GM12874 (cell line): ENCODE measurements around the gene GLOD5.

Experiments
- TF ChIP-seq, protein P1 (sequence below): IDR thresholded peaks from 2 replicates; pipeline ENCODE4 v1.5.1; 2011; ENCODE audit warnings: low read depth, mild to moderate bottlenecking, control low read depth, low read length, moderate library complexity; ENCODE audit not compliant: insufficient read depth

Gene GLOD5

DNA sequence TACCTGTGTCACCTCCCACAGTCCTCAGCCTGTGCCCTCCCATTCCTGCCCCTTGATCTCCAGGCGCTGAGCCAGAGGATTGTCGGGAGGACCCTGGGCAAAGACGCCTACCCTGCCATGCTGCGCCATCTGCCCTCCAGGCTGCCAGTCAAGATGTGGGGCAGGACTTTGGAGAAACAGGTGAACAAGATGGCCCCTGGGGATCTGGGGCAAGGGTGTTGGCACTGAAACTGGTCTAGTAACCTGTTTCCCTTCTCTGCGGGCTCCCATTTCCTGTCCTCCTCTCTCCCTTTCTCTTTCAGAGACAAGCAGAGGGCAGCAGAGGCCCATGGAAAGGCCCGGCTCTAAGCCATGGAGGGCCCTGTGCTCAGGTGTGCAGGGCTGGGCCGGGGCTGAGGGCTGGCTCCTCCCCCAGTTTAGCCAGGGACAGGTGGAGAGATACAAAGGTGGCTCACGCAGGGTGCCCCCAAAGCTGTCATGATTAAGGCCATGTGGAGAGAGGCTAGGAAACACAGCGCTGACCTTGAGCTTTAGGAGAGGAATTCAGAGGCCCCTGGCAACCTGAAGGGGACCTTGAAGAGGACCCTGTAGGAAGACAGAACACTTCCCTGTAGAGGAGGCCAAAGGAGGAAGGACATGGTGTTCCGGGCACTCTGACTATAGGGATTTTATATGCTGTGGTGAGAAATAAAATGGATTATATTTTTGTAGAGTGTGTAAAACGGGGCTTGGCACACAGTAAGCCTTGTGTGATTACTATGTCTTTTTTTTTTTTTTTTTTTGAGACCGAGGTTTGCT is at the start of gene GLOD5:
TSS of gene GLOD5 (plus strand) at position 74 of the 798 bp plus-strand sequence. CDS start at position 118, 44 bp downstream.
- TF ChIP-seq, protein P1, sequence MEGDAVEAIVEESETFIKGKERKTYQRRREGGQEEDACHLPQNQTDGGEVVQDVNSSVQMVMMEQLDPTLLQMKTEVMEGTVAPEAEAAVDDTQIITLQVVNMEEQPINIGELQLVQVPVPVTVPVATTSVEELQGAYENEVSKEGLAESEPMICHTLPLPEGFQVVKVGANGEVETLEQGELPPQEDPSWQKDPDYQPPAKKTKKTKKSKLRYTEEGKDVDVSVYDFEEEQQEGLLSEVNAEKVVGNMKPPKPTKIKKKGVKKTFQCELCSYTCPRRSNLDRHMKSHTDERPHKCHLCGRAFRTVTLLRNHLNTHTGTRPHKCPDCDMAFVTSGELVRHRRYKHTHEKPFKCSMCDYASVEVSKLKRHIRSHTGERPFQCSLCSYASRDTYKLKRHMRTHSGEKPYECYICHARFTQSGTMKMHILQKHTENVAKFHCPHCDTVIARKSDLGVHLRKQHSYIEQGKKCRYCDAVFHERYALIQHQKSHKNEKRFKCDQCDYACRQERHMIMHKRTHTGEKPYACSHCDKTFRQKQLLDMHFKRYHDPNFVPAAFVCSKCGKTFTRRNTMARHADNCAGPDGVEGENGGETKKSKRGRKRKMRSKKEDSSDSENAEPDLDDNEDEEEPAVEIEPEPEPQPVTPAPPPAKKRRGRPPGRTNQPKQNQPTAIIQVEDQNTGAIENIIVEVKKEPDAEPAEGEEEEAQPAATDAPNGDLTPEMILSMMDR = no peak

DNA sequence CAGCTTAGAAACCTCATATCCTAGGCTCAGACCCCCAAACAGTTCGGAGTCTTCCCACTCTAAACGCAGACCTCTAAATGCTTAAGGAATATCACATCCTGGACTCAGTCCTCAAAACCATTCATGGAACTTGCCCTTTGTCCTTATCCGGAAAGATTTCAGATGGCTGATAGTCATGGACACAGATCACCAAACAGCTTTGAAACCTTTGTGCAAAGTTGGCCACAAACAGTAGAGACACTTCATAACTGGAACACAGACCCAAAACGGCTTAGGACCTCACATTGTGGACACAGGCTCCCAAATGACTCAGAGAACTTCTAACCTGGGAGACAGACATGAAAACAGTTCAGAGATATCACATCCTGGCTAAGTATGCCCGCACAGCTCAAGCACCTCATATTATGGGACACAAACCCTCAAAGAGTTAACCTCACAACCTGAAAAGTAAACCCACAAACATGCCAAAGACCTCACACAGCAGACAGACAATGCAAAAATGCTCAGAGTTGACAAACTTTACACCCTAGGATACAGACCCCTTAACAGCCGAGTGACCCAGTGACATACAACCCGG is 49.5 kb upstream of the GLOD5 start:
- TF ChIP-seq, protein P1 = no peak

DNA sequence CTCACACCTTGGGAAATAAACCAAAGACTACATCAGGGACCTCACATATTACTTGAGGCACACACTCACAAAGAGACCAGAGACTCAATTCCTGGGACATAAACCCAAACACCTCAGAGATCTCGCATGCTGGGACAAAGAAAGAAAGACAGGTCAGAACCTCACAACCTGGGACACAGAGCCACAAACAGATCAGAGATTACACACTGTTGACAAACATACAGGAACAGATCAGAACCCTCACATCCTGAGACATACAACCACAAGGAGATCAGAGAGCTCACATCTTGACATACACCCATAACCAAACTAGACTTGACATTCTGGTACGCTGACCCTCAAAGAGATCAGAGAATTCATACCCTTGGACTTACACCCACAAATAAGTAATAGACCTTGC is 47.7 kb upstream of the GLOD5 start:
- TF ChIP-seq, protein P1 = no peak

DNA sequence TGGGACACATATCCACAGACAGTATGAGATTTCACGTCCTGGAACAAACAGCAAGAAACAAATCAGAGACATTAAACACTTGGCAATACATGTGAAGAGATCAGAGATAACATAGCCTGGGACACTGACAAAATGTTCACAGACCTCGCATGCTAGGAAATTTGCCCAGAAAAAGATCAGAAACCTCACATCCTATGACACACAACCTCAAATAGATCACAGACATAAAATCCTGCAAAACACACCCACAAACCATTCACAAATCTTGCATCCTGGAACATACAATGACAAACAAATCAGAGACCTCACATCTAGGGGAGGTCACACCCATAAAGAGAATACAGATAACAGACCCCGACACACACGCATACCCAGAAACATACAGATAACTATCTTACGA is 47.0 kb upstream of the GLOD5 start:
- TF ChIP-seq, protein P1 = no peak

DNA sequence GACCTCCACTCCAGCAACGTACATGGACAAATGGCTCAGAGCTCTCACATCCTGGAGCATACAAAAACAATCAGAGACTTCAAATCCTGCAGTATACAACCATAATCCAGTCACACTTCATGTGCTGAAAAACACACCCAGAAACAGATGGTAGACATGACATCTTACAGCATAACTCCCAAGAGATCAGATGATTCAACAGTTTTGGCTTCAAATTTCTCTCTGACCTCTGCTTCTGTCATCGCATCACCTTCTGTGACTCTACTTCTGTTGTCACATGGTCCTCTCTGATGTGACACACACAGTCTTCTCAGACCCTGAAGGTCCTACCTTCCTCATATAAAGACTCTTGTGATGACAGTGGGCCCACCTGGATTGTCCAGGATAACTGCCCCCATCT is 46.5 kb upstream of the GLOD5 start:
- TF ChIP-seq, protein P1 = no peak

DNA sequence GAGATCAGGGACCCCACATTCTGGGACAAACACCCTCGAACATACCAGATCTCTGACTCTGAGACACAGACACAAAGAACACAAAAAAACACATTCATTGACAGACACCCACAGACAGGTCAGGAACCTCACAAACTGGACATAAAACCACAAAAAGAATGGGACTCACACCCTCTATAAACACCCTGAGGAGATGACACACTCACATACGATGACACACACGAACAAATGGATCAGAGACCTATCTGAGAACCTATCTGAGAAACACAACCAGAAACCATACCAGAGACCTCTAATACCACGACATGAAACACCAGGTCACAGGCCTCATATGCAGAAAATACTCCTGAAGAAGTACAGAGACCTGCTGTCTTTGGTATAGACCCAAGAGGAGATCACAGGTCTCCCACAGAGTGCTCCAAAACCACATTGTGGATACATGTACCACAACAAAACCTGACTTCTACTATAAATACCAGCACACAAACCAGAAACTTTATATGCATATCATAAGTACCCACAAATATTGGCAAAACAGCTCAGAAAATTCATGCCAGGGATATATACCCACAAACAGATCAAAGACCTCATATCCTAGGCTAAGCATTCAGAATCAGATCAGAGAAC is 45.6 kb upstream of the GLOD5 start:
- TF ChIP-seq, protein P1 = no peak

DNA sequence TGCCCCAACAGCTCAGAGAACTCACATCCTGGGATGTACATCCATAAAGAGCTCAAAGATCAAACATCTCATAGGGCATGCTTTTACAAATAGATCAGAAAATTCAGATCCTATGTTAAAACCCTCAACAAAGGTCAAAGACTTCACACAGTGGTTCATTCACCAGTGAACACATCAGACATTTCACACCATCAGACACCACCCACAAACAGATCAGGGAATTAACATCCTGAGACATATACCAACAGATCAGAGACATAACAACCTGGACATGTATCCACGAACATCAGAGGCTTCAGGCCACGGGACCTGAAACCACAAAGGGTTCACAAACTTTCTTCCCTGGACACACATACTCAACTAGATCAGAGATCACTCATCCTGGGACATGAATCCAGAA is 41.6 kb upstream of the GLOD5 start:
- TF ChIP-seq, protein P1 = no peak
